Measurements from ENCODE around the gene MPC1. TPM values are rescaled to one million over a fixed set of nuclear protein-coding genes. Genes with fewer than 3 reads are reported as not detected.
"Not testable (repeated sequence)": the region's sequence is repeated elsewhere in the genome, so short reads cannot be mapped to it uniquely, and the experiment has no call there.

MPC1 gene
- total RNA-seq, 2 donors from 2014 or later: 273 to 352 TPM

- intact Hi-C loops (cut with DNase I); DNase-seq; ATAC-seq: not testable (repeated sequence)
These were observed 4.4 kb upstream of the MPC1 start for GRCh38 chr6:166387098-166387497.

DNA sequence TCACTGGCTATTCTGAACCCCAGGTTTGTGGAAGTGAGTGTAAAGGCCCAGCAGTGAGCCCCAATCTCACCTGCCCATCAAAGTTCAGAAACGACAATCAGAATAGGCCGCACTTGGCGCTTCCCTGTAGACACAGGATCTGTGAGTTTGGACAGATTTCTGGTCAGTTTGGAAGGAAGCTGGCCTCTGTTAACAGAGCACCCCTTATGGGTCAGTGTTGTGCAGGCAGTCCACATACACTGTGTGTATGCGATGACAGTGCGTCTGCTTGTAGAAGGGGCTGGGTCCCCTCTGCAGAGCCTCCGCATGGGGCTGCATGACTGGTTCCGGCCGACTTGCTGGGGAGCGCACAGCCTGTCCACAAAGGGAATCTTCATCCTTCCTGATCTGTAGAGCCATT is 3.4 kb upstream of the MPC1 start:
- intact Hi-C loops (cut with DNase I): no loop called here
- DNase-seq: no peak
- no peak for ATAC-seq

DNA sequence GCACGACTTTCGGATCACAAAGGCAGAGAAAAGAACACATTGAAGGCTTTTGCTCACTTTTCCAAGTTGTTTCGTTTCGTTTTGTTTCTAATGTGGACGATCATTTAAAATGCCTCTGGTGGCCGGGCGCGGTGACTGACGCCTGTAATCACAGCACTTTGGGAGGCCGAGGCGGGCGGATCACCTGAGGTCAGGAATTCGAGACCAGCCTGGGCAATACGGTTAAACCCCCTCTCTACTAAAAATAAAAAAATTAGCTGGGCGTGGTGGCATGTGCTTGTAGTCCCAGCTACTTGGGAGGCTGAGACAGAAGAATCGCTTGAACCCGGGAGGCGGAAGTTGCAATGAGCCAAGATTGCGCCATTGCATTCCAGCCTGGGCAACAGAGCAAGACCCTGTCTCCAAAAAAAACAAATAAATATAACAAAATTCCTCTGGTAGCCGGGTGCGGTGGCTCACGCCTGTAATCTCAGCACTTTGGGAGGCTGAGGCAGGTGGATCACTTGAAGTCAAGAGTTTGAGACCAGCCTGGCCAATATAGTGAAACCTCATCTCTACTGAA is 1.1 kb upstream of the MPC1 start:
- peak; percentile 46 for DNase-seq
- intact Hi-C loops (cut with DNase I); ATAC-seq: not testable (repeated sequence)

DNA sequence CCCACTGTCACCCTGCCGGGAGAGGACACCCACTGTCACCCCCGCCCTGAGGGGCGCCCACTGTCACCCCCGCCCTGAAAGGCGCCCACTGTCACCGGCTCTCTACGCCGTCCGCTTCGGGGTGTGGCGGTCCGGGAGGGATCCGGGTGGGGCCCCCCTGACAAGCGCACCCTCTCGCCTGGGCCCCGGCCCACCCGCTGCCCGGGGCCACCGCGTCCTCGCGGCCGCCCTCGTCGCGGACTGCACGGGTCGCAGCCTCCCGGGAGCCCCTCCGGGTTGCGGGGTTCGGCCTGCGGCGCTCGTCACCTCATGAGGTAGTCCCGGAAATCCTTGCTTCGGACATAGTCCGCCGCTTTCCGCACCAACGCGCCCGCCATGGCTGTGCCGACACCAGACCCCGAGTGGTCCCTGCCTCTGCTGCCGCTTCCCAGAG is 224 bp downstream of the MPC1 start:
- DNase-seq (no peak), ATAC-seq (peak; percentile 12 to 25)
- intact Hi-C loops (cut with DNase I): no loop called here

DNA sequence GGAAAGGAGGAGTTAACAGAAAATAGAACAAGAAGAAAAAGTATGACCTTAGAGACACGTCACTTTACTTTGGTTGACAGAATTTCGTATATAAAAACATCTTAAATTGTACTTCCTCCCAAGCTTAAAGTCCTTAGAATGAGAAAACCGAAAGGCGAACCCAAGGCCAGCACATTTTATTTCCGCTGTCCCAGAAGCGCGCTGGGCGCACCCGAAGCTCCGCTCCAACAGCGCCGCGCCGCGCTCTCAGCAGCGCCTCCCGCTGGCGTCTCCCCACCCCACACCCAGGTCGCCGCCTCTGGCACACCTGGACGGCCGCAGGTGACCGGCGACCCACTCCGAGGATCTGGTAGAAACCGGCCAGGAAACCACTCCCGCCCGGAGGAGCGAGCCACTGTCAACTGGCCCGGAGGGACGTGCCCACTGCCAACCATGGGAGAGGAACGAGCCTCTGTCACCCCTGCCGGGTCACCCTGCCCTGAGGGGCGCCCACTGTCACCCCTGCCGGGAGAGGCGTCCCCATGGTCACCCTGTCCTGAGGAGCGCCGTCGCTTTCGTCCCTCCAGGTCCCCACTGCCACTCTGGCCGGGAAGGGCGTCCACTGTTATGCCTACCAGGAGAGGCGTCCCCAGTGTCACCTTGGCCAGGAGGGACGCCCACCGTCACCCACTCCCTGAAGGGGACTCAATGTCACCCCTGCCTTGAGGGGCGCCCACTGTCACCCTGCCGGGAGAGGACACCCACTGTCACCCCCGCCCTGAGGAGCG is 824 bp downstream of the MPC1 start:
- peak; percentile 71 for DNase-seq
- intact Hi-C loops (cut with DNase I): no loop called here
- peak; percentile 36 to 62 for ATAC-seq

DNA sequence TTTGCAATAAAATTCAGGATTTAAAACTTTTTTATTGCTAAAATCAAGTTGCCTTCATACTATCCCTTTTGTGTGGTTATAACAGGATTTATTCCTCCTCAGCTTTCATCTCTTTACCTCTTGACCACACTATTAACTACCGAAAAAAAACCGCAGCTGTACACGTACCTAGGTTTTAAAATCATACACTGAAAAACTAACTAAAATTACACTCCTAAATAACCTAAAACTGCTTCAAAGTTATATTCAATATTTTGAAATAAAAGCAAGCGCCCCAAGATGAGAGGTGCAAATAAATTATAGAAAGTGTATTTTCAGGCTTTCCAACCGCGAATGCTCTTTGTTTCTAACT is 1.4 kb downstream of the MPC1 start:
- no peak for DNase-seq
- no peak for ATAC-seq
- intact Hi-C loops (cut with DNase I): no loop called here

GRCh38 chr6:166379800-166380199 is 2.9 kb downstream of the MPC1 start:
- DNase-seq: no peak
- intact Hi-C loops (cut with DNase I): loop anchor here in 1 of 2 donors (5.0 kb wide), 1 partner anchor 37 kb away; the partner anchor contains the start of gene SFT2D1
- ATAC-seq: no peak

GRCh38 chr6:166379103-166379586 is 3.6 kb downstream of the MPC1 start:
- ATAC-seq (no peak), DNase-seq (no peak)
- intact Hi-C loops (cut with DNase I): loop anchor here in 1 of 2 donors (5.0 kb wide), 1 partner anchor 37 kb away; the partner anchor contains the start of gene SFT2D1

- intact Hi-C loops (cut with DNase I): loop anchor here in 1 of 2 donors (5.0 kb wide), 1 partner anchor 35 kb away; the partner anchor contains the start of gene SFT2D1
- ATAC-seq (no peak), DNase-seq (no peak)
These were observed 5.0 kb downstream of the MPC1 start for GRCh38 chr6:166377721-166378120.

DNA sequence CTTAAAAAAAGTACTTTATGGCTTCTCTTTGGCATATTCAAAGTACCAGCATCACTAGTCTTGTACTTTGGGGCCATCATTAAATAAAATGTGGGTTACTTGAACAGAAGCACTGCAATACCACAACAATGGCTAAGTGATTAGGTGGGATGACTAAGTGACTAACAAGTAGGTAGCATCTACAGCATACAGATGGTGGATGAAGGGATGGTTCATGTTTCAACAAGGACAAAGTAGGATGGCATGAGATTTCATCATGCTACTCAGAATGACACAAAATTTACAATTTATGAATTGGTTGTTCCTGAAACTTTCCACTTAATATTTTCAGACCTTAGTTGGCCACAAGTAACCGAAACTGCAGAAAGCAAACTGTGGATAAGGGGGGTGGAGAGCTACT is 7.7 kb downstream of the MPC1 start:
- DNase-seq: no peak

GRCh38 chr6:166370489-166370888 is 12.3 kb downstream of the MPC1 start:
- intact Hi-C loops (cut with DNase I): no loop called here
- ATAC-seq (no peak), DNase-seq (no peak)

More for the DNA sequence above, 7.7 kb downstream of the MPC1 start:
- no peak for ATAC-seq
- intact Hi-C loops (cut with DNase I): loop anchor here in 1 of 2 donors (5.0 kb wide), 1 partner anchor 33 kb away; the partner anchor contains the start of gene SFT2D1

- no peak for DNase-seq
- no peak for ATAC-seq
- intact Hi-C loops (cut with DNase I): no loop called here
These were observed 13.0 kb downstream of the MPC1 start for GRCh38 chr6:166369782-166370181.

DNA sequence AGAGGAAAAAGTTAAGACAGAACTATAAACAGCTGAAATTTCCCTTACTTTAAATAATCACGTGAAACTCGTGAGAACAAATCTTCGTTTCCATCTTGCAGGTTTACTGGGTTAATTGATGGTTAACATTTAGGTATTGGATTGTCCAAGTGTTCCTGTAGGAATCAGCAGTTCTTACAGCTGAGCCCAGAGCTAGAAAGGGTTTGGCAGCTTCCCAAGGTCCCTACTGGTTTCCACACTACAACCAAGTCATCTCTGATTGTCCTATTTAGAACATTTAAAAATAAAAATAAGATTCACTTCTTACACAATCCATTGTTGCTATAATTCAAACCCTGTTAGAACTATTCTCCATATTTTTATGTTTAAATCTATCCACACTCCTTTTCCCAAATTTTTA is 15.8 kb downstream of the MPC1 start:
- DNase-seq (no peak), ATAC-seq (no peak)
- intact Hi-C loops (cut with DNase I): no loop called here

- DNase-seq (no peak), ATAC-seq (no peak)
- intact Hi-C loops (cut with DNase I): no loop called here
These were observed 16.9 kb downstream of the MPC1 start for GRCh38 chr6:166365806-166366205.

- intact Hi-C loops (cut with DNase I): no loop called here
- ATAC-seq: peak; percentile 38 to 74
- no peak for DNase-seq
These were observed 17.5 kb downstream of the MPC1 start for GRCh38 chr6:166365221-166365620.

DNA sequence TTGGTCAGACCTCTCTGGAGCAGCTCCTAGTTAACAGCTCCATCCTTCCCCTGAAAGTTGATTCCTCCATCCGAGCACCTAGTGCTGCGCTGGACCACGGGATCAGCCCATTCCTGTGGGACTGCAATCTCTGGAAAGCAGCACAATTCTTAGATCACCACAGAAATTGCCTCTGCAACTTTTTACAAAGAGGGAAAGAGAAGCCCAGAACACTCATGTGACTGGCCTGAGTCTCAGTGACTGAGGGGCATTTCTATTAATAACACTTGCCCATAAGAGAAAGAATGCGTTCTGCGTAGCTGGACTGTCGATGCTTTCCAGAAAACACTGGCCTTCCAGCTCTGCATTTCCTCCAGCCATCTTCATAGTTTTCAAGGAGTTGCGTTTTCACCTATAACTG is 18.3 kb downstream of the MPC1 start:
- ATAC-seq (peak; percentile 63 to 84), DNase-seq (no peak)
- intact Hi-C loops (cut with DNase I): no loop called here

GRCh38 chr6:166362427-166362826 is 20.3 kb downstream of the MPC1 start:
- intact Hi-C loops (cut with DNase I); ATAC-seq; DNase-seq: not testable (repeated sequence)

DNA sequence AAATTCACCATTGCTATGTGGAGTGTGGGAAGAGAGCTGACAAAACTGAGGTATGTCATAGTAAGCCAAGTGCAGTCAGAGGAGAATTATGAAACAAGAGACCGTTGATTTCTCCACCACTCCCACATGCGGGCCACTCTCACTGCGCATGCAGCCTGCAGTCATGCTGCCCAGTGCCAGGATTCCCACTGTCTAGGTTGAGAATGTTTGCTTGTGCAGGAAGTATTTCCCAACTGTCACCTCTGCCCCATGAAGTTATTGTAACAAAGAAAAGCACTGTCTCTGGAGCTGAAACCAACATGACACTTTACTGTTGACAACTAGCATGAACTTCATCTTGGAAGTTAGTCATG is 21.7 kb downstream of the MPC1 start:
- intact Hi-C loops (cut with DNase I): no loop called here
- DNase-seq: no peak
- peak in 1 of 2 donors; percentile 86 for ATAC-seq

DNA sequence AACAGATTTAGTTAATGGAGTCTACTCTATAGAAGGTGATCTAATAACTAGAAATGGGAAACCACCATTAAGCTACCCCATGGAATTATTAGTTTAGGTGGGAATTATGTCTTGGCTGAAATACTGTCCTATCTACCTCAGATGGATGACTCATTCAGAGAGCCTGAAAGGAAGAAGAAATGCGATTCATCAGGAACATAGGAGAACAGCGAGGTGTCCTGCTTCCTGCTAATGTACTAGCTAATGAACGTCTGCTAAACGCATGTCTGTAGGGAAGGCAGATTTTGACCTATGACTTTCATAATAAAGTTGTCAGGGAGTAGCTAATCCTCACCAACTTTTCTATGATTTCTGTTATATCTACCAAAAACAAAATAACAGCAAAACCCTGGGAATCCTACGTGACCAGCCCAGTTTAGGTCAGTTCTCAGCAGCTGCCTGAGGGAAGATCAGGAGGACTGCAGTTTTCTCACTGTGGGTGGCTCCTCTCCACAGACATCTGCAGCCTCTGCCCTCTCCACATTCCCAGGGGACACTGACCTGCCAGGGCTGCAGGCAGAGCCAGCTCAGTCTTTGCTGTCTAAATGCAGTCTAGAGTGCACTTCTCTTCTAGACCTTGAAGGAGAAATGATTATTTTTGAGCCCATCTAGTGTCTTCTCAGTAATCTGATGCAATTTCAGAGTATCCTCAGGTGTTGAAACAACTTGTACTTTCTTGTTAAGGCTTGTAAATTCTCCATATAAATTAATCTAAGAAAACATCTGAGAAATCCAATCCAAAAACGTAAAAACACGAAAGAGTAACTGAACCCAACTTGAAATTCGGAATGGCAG is 22.3 kb downstream of the MPC1 start:
- peak in 1 of 2 donors; percentile 74 for ATAC-seq
- intact Hi-C loops (cut with DNase I): no loop called here
- DNase-seq: no peak

- ATAC-seq: no peak
- intact Hi-C loops (cut with DNase I): no loop called here
These were observed 27.2 kb downstream of the MPC1 start for GRCh38 chr6:166355552-166355951.

More at GRCh38 chr6:166355552-166355951, 27.2 kb downstream of the MPC1 start:
- DNase-seq: no peak
